Measurements from ENCODE around the gene RPTOR.

The RPTOR gene

DNA sequence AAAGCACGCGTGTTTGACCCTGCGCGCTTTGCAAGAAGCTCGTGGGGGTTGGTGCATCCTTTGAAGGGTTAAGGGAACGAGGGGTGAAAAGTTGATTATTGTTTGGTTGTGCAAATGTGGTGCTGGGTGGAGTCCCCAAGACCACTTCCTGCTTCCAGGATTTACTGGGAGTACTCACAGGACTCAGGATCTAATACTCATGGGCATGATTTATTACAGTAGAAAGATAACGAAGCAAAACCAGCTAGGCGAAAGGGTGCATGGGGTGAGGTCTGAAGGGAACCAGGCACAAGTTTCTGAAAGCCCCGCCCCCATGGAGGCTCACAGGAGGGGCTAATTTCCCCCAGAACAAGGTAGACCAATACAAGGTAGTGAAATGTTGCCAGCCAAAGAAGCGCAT lies 58.8 kb downstream of the RPTOR start:
- no peak for TF ChIP-seq CTCF (IDR thresholded peaks at IDR 0.05; ENCODE audit: low read depth, low read length, missing control alignments)
- no peak for DNase-seq (ENCODE audit: low read depth)
- in situ Hi-C loops (cut with HindIII; ENCODE audit: low sequenced_read_pairs), result no loop called here
- H3K4me3 ChIP-seq (ENCODE audit: low read depth, low read length), result no peak overlapping the region

DNA sequence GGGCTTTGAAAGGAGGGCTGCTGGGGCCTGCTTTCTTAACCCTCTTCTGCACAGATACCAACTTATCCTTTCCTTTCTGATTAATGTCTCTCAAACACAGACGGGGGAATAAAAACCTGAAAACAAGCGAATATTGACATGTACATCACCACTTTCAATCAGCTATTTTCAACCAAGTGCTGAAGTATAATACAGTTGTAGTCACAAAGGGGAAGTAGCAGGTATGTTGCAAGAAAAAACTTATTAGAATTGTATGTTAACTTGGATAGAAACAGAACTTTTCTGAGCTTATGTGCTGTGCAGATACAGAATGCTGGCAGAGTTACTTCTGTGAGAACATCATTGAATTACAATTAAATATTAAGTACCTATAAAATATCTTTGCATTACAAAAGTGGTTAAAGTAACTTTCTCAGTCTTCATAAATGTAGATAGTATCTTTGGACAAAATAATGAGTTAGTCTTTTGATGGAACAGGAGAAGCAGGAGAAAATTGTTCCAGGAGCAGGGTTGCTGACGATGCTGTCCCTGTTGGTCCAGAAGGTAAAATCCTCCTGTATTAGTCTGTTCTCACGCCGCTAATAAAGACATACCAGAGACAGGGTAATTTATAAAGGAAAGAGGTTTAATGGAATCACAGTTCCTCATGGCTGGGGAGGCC lies 59.5 kb downstream of the RPTOR start:
- H3K4me3 ChIP-seq (ENCODE audit: low read depth, low read length), result no peak overlapping the region
- in situ Hi-C loops (cut with HindIII; ENCODE audit: low sequenced_read_pairs), result no loop called here
- no peak for TF ChIP-seq CTCF (IDR thresholded peaks at IDR 0.05; ENCODE audit: low read depth, low read length, missing control alignments)
- DNase-seq (ENCODE audit: low read depth), result no peak

DNA sequence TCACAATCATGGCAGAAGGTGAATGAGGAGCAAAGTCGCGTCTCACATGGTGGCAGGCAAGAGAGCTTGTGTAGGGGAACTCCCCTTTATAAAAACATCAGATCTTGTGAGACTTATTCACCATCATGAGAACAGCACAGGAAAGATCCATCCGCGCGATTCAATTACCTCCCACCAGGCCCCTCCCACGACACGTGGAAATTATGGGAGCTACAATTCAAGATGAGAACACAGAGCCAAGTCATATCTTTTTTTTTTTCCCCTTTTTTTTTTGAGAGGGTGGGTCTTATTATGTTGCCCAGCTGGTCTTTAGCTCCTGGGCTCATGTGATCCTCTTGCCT lies 60.0 kb downstream of the RPTOR start:
- no peak for DNase-seq (ENCODE audit: low read depth)
- TF ChIP-seq CTCF (IDR thresholded peaks at IDR 0.05; ENCODE audit: low read depth, low read length, missing control alignments), result no peak
- no peak overlapping the region for H3K4me3 ChIP-seq (ENCODE audit: low read depth, low read length)
- in situ Hi-C loops (cut with HindIII; ENCODE audit: low sequenced_read_pairs), result no loop called here

DNA sequence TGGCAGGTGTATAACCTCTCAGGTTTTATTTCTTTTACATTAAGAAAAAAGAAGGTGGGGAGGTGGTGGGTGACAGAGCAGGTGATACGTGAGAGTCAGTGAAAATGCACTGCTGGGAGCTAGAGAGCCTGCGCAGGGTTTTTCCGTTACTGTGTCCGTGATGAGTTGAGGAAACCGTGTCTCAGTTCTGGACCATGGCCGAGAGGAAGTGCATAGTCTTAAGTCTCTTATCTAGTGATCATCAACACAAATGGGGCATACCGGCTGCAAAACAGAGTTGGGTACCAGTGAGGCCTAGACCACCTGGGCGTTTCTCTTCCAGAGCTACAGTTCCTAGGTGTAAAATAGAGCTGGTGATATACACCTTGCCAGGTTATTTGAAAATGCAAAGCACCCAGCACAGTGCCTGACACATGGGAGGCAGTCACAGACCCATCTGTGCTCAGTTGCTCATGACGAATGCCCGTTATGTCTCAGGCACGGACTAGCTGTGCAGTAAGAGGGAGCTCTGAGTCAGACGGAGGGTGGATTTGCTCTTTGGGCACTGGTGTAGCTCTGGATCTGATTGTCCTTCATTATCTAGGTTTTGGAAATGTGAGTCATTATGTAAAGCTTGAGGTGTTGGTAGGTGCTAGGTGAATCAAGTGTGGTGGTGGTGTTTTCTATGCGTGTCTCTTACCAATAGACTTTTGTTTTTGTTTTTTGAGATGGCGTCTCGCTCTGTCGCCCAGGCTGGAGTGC lies 60.9 kb downstream of the RPTOR start:
- no peak overlapping the region for H3K4me3 ChIP-seq (ENCODE audit: low read depth, low read length)
- DNase-seq (ENCODE audit: low read depth), result no peak
- in situ Hi-C loops (cut with HindIII; ENCODE audit: low sequenced_read_pairs), result no loop called here
- TF ChIP-seq CTCF (IDR thresholded peaks at IDR 0.05; ENCODE audit: low read depth, low read length, missing control alignments), result no peak

- in situ Hi-C loops (cut with HindIII; ENCODE audit: low sequenced_read_pairs), result no loop called here
- H3K4me3 ChIP-seq (ENCODE audit: low read depth, low read length), result no peak overlapping the region
- no peak for TF ChIP-seq CTCF (IDR thresholded peaks at IDR 0.05; ENCODE audit: low read depth, low read length, missing control alignments)
- DNase-seq (ENCODE audit: low read depth), result no peak
Measured at GRCh38 chr17:80608326-80608725, 63.7 kb downstream of the RPTOR start.

- DNase-seq (ENCODE audit: low read depth), result no peak
- TF ChIP-seq CTCF (IDR thresholded peaks at IDR 0.05; ENCODE audit: low read depth, low read length, missing control alignments), result no peak
- in situ Hi-C loops (cut with HindIII; ENCODE audit: low sequenced_read_pairs), result no loop called here
- H3K4me3 ChIP-seq (ENCODE audit: low read depth, low read length), result no peak overlapping the region
Measured at GRCh38 chr17:80609757-80610156, 65.1 kb downstream of the RPTOR start.
